ENCODE data around the gene LRRC3.
"Not testable (repeated sequence)": the region's sequence is repeated elsewhere in the genome, so short reads cannot be mapped to it uniquely, and the experiment has no call there.

Gene LRRC3

GRCh38 chr21:44498280-44499210 is 43.2 kb downstream of the LRRC3 start:
- DNase-seq: no peak

GRCh38 chr21:44499211-44499560 is 43.9 kb downstream of the LRRC3 start:
- no peak for DNase-seq

- DNase-seq: no peak
Observed at GRCh38 chr21:44499631-44500030, 44.3 kb downstream of the LRRC3 start.

- DNase-seq: no peak
Observed at GRCh38 chr21:44500111-44500510, 44.8 kb downstream of the LRRC3 start.

- DNase-seq: no peak
Observed at GRCh38 chr21:44502171-44502958, 47.1 kb downstream of the LRRC3 start.

GRCh38 chr21:44503006-44503889 is 47.9 kb downstream of the LRRC3 start:
- DNase-seq: not testable (repeated sequence)

GRCh38 chr21:44503901-44504399 is 48.6 kb downstream of the LRRC3 start:
- DNase-seq: no peak

GRCh38 chr21:44505673-44506278 is 50.5 kb downstream of the LRRC3 start:
- DNase-seq: no peak

GRCh38 chr21:44506279-44507255 is 51.3 kb downstream of the LRRC3 start:
- DNase-seq: no peak

- DNase-seq: no peak
Observed at GRCh38 chr21:44507673-44508425, 52.5 kb downstream of the LRRC3 start.

- DNase-seq: no peak
Observed at GRCh38 chr21:44508426-44508710, 53.1 kb downstream of the LRRC3 start.

GRCh38 chr21:44508711-44509445 is 53.6 kb downstream of the LRRC3 start:
- no peak for DNase-seq

GRCh38 chr21:44509539-44509938 is 54.2 kb downstream of the LRRC3 start:
- DNase-seq: no peak

- DNase-seq: no peak
Observed at GRCh38 chr21:44510109-44510507, 54.8 kb downstream of the LRRC3 start.

- DNase-seq: peak; percentile 83
Observed at GRCh38 chr21:44510508-44511218, 55.4 kb downstream of the LRRC3 start.

- DNase-seq: no peak
Observed at GRCh38 chr21:44511219-44511937, 56.1 kb downstream of the LRRC3 start.
